Measurements from ENCODE around the gene APEH. TPM values are rescaled to one million over a fixed set of nuclear protein-coding genes. Genes with fewer than 3 reads are reported as not detected.

Gene APEH
- total and polyA plus RNA-seq, 2 of the 4 experiments (the other 2 are of a cell fraction): 89.2 to 142 TPM

GRCh38 chr3:49702672-49703071, 28.5 kb downstream of the APEH start:
- Histone ChIP-seq H2AFZ (replicated peaks; ENCODE audit: low read length, poor library complexity) (no peak overlapping the region), H3K56ac (ENCODE audit: extremely low read depth, insufficient read depth, low read length) (no peak overlapping the region), H3K27me3 (ENCODE audit: control insufficient read depth, insufficient read depth, low read length) (no peaks in the 10 kb centered on the region), H3K4me1 (ENCODE audit: control insufficient read depth, insufficient read depth, low read length) (no peaks in the 10 kb centered on the region), H3K9me1 (ENCODE audit: insufficient read depth, low read length) (no peaks in the 10 kb centered on the region), H3K9me3 (ENCODE audit: control insufficient read depth, insufficient read depth, low read length) (no peaks in the 10 kb centered on the region), H3K4me3 (ENCODE audit: insufficient read depth, low read depth, low read length) (no peak overlapping the region), H2AK9ac (replicated peaks; ENCODE audit: low read depth, low read length, poor library complexity) (no peak overlapping the region), H3K4ac (ENCODE audit: low read depth, low read length) (no peak overlapping the region), H2BK5ac (ENCODE audit: low read depth, low read length, poor library complexity, severe bottlenecking) (no peak overlapping the region), H2BK20ac (ENCODE audit: low read depth, low read length) (no peak overlapping the region), H3K4me2 (ENCODE audit: low read depth, low read length) (no peak overlapping the region), H3K79me1 (ENCODE audit: low read depth in 1 of 2, low read length in 2 of 2) (no peaks in the 10 kb centered on the region), H3K9ac (ENCODE audit: low read depth, low read length) (no peak overlapping the region), H2AK5ac (ENCODE audit: low read depth, low read length) (no peak overlapping the region), H2BK15ac (ENCODE audit: low read depth, low read length) (no peak overlapping the region), H4K8ac (ENCODE audit: low read depth in 2 of 2, low read length in 2 of 2) (no peak overlapping the region), H3K14ac (replicated peaks; ENCODE audit: low read depth, low read length) (no peak overlapping the region), H3K23ac (ENCODE audit: low read depth, low read length) (no peak overlapping the region), H3K18ac (ENCODE audit: low read depth, low read length) (no peak overlapping the region), H2BK120ac (ENCODE audit: low read depth, low read length) (no peak overlapping the region), H4K20me1 (ENCODE audit: insufficient read depth, low read length) (peaks cover 7% of the 10 kb centered on the region; the same call in 1 of the 2 replicates), H4K91ac (ENCODE audit: insufficient read depth, low read depth, low read length) (no peak overlapping the region), H4K5ac (ENCODE audit: low read depth, low read length) (no peak overlapping the region), H3K36me3 (ENCODE audit: control insufficient read depth, insufficient read depth, low read length) (peaks cover 48% of the 10 kb centered on the region), H3K27ac (ENCODE audit: insufficient read depth, low read length) (no peak overlapping the region)
- no peak for ATAC-seq (ENCODE audit: low read depth)
- in situ Hi-C loops (cut with MboI; ENCODE audit: low sequenced_read_pairs) (loop anchor here (5.0 kb wide), 2 partner anchors 140 to 205 kb away; no protein-coding TSS in a partner anchor), dilution Hi-C loops (cut with HindIII; ENCODE audit: low sequenced_read_pairs, unreplicated experiment) (no loop called here), intact Hi-C loops (cut with micrococcal nuclease) (loop anchor here (1.0 to 10.0 kb wide), 3 partner anchors 137 to 392 kb away; no protein-coding TSS in a partner anchor)
- DNase-seq: no peak
- POLR2A ChIA-PET (ENCODE audit: unreplicated experiment): no interaction called here
- WGBS, 2 experiments (ENCODE audit: extremely low coverage in 2 of 2, insufficient read length in 1 of 2): no CpG with 5 or more reads among the region's 11 CpGs
- BruUV-seq (replicated peaks): no TSS peak
- TF ChIP-seq RFX5 (IDR thresholded peaks at IDR 0.05; ENCODE audit: low read depth, low read length) (no peak), MAFK (IDR thresholded peaks at IDR 0.05; ENCODE audit: low read depth, low read length) (no peak), FOS (IDR thresholded peaks at IDR 0.05; ENCODE audit: low read depth, low read length) (no peak), SMC3 (IDR thresholded peaks at IDR 0.05; ENCODE audit: low read depth, low read length) (no peak), MXI1 (IDR thresholded peaks at IDR 0.05; ENCODE audit: borderline replicate concordance, low read depth, low read length) (no peak), CEBPB (IDR thresholded peaks at IDR 0.05; ENCODE audit: low read depth, low read length) (no peak), ELK1 (IDR thresholded peaks at IDR 0.05; ENCODE audit: borderline replicate concordance, low read depth, low read length) (no peak), RAD21 (IDR thresholded peaks at IDR 0.05; ENCODE audit: low read length) (no peak), USF2 (IDR thresholded peaks at IDR 0.05; ENCODE audit: low read depth, low read length) (no peak), MAZ (IDR thresholded peaks at IDR 0.05; ENCODE audit: borderline replicate concordance, low read depth, low read length) (no peak), CTCF (conservative IDR thresholded peaks at IDR 0.05; ENCODE audit: low read depth, low read length) (no peak), BHLHE40 (IDR thresholded peaks at IDR 0.05; ENCODE audit: low read depth, low read length) (no peak), CHD1 (IDR thresholded peaks at IDR 0.05; ENCODE audit: low read depth, low read length) (no peak), NFE2L2 (IDR thresholded peaks at IDR 0.05; ENCODE audit: low read depth, low read length) (no peak), POLR2A (IDR thresholded peaks at IDR 0.05; ENCODE audit: low read depth, low read length) (no peak), RCOR1 (IDR thresholded peaks at IDR 0.05; ENCODE audit: insufficient replicate concordance, low read length) (no peak)
- CTCF ChIA-PET: interaction anchor here (2.2 kb wide), 1 partner anchor 137 kb away, joined by 11 read pairs; no protein-coding TSS in a partner anchor
